WTC11 (cell line): ENCODE results near the gene COX7A2.

Experiments used
- CDX4 ChIP-seq: fragments of 250-450 bp; sonication (Bioruptor Pico); IDR thresholded peaks from 2 replicates; pipeline ENCODE4 v1.9.0; 2021; ENCODE audit warnings: moderate library complexity, mild to moderate bottlenecking, inconsistent platforms, borderline replicate concordance
- CTCF ChIP-seq: fragments of 200-600 bp; IDR thresholded peaks from 2 replicates; pipeline ENCODE4 v1.8.0; 2022; ENCODE audit warnings: antibody characterized with exemption
- E2F5 ChIP-seq: sonication (generic); formaldehyde crosslinking; IDR thresholded peaks from 2 replicates; pipeline ENCODE4 v1.8.1; 2022; ENCODE audit warnings: mild to moderate bottlenecking, moderate library complexity, missing genetic modification reagents
- ELF4 ChIP-seq: sonication (generic); formaldehyde crosslinking; IDR thresholded peaks from 2 replicates; pipeline ENCODE4 v1.8.1; 2022; ENCODE audit warnings: low read depth, mild to moderate bottlenecking, moderate library complexity, missing genetic modification reagents
- JUN ChIP-seq: sonication (generic); formaldehyde crosslinking; IDR thresholded peaks from 2 replicates; pipeline ENCODE4 v1.8.0; 2023; ENCODE audit warnings: mild to moderate bottlenecking, missing genetic modification reagents
- PRDM15 ChIP-seq: sonication (generic); formaldehyde crosslinking; IDR thresholded peaks from 2 replicates; pipeline ENCODE4 v1.8.0; 2022; ENCODE audit warnings: missing genetic modification reagents
- SP1 ChIP-seq: sonication (generic); formaldehyde crosslinking; conservative IDR thresholded peaks from 2 replicates; pipeline ENCODE4 v1.8.1; 2022; ENCODE audit warnings: missing genetic modification reagents
- USF1 ChIP-seq: sonication (generic); formaldehyde crosslinking; IDR thresholded peaks from 2 replicates; pipeline ENCODE4 v1.8.0; 2022; ENCODE audit warnings: mild to moderate bottlenecking, missing genetic modification reagents
- ZNF423 ChIP-seq: fragments of 250-450 bp; sonication (Bioruptor Pico); IDR thresholded peaks from 2 replicates; pipeline ENCODE4 v2.1.2; 2022; ENCODE audit warnings: mild to moderate bottlenecking, moderate library complexity
- TF ChIP-seq, protein P1 (sequence below): sonication (generic); formaldehyde crosslinking; conservative IDR thresholded peaks from 2 replicates; pipeline ENCODE4 v1.8.1; 2022; ENCODE audit warnings: mild to moderate bottlenecking, missing genetic modification reagents
- TF ChIP-seq, protein P2 (sequence below): sonication (generic); formaldehyde crosslinking; IDR thresholded peaks from 2 replicates; pipeline ENCODE4 v1.8.1; 2023; ENCODE audit warnings: mild to moderate bottlenecking, missing genetic modification reagents

DNA sequence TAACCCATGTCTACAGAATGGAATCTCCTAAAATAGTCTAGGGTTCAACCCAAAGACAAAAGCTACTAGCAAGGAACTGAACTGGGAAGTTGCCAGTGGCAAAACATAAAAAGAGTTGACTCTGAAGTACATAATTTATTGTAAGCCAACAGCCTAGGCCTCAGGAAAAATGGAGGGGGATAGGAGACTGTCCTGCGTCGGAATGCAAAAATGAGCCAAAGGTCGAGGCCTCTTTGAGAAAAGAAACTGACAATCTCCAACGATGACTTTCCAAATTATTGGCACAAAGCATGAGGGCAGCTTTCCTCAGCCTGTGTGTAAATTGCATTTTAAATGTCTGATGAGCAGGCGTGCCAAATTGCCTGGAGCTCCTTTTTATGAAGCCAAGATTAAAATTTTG is 39.9 kb downstream of the COX7A2 start:
- no peak for TF ChIP-seq SP1
- no peak for TF ChIP-seq E2F5 (CRISPR knock-in tag)
- no peak for TF ChIP-seq ELF4 (CRISPR knock-in tag)
- no peak for TF ChIP-seq PRDM15 (CRISPR knock-in tag)
- TF ChIP-seq JUN (CRISPR knock-in tag) = no peak
- TF ChIP-seq, protein P1, sequence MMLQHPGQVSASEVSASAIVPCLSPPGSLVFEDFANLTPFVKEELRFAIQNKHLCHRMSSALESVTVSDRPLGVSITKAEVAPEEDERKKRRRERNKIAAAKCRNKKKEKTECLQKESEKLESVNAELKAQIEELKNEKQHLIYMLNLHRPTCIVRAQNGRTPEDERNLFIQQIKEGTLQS = no peak
- no peak for TF ChIP-seq USF1 (CRISPR knock-in tag)
- TF ChIP-seq, protein P2, sequence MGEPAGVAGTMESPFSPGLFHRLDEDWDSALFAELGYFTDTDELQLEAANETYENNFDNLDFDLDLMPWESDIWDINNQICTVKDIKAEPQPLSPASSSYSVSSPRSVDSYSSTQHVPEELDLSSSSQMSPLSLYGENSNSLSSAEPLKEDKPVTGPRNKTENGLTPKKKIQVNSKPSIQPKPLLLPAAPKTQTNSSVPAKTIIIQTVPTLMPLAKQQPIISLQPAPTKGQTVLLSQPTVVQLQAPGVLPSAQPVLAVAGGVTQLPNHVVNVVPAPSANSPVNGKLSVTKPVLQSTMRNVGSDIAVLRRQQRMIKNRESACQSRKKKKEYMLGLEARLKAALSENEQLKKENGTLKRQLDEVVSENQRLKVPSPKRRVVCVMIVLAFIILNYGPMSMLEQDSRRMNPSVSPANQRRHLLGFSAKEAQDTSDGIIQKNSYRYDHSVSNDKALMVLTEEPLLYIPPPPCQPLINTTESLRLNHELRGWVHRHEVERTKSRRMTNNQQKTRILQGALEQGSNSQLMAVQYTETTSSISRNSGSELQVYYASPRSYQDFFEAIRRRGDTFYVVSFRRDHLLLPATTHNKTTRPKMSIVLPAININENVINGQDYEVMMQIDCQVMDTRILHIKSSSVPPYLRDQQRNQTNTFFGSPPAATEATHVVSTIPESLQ (CRISPR knock-in tag) = no peak
- TF ChIP-seq CTCF = no peak
- no peak for TF ChIP-seq CDX4 (CRISPR knock-in tag)
- TF ChIP-seq ZNF423 (CRISPR knock-in tag) = no peak
